GM12801 (cell line): ENCODE results near the gene CEBPG.

Experiments used
- CTCF ChIP-seq: IDR thresholded peaks from one replicate; pipeline ENCODE4 v1.5.1; 2011; ENCODE audit warnings: control low read depth; ENCODE audit not compliant: insufficient read length; ENCODE audit errors: extremely low read depth

The CEBPG gene

GRCh38 chr19:33373453-33374235, at the start of gene CEBPG:
Gene CEBPG (plus strand): TSS chr19:33373709. CDS start chr19:33379240, 5,531 bp downstream.
- TF ChIP-seq CTCF, result no peak

- no peak for TF ChIP-seq CTCF
Measured at GRCh38 chr19:33324628-33325027, 48.9 kb upstream of the CEBPG start.

GRCh38 chr19:33325920-33326319, 47.6 kb upstream of the CEBPG start:
- TF ChIP-seq CTCF, result no peak

- no peak for TF ChIP-seq CTCF
Measured at GRCh38 chr19:33329060-33329459, 44.4 kb upstream of the CEBPG start.

GRCh38 chr19:33329736-33330135, 43.8 kb upstream of the CEBPG start:
- TF ChIP-seq CTCF, result no peak

GRCh38 chr19:33332248-33332647, 41.3 kb upstream of the CEBPG start:
- TF ChIP-seq CTCF, result no peak

GRCh38 chr19:33333151-33333550, 40.4 kb upstream of the CEBPG start:
- no peak for TF ChIP-seq CTCF
